Skeletal muscle satellite cell (primary cell): ENCODE measurements around the gene ABTB2.
"Not testable (repeated sequence)": the region's sequence is repeated elsewhere in the genome, so short reads cannot be mapped to it uniquely, and the experiment has no call there.

ENCODE experiments used
- H3K27me3 ChIP-seq: 2 replicates; pipeline ENCODE4 v1.7.0; 2013; ENCODE audit warnings: low read length; ENCODE audit not compliant: control insufficient read depth, insufficient read depth
- H3K36me3 ChIP-seq: 2 replicates; pipeline ENCODE4 v1.7.0; 2013; ENCODE audit warnings: mild to moderate bottlenecking, control low read depth, low read length; ENCODE audit not compliant: insufficient read depth
- H3K4me1 ChIP-seq: 2 replicates; pipeline ENCODE4 v1.7.0; 2013; ENCODE audit warnings: low read length; ENCODE audit not compliant: control insufficient read depth, insufficient read depth
- H3K4me2 ChIP-seq: 2 replicates; pipeline ENCODE4 v1.7.0; 2013; ENCODE audit warnings: mild to moderate bottlenecking, low read length
- H3K4me3 ChIP-seq: 2 replicates; pipeline ENCODE4 v1.7.0; 2013; ENCODE audit warnings: low read length
- H3K9ac ChIP-seq: 2 replicates; pipeline ENCODE4 v1.7.0; 2013; ENCODE audit warnings: mild to moderate bottlenecking, low read depth, low read length, moderate library complexity
- H3K9me3 ChIP-seq: replicated peaks from 2 replicates; pipeline ENCODE4 v1.7.0; 2013; ENCODE audit warnings: mild to moderate bottlenecking, control low read depth, low read length

ABTB2 gene

GRCh38 chr11:34254011-34254410 is 103.8 kb downstream of the ABTB2 start:
- H3K4me1 ChIP-seq, result peaks cover 21% of the 10 kb centered on the region
- no peak overlapping the region for H3K4me3 ChIP-seq
- no peak overlapping the region for H3K4me2 ChIP-seq
- no peak overlapping the region for H3K9ac ChIP-seq
- no peaks in the 10 kb centered on the region for H3K27me3 ChIP-seq
- H3K9me3 ChIP-seq, result no peaks in the 10 kb centered on the region
- H3K36me3 ChIP-seq, result no peaks in the 10 kb centered on the region

DNA sequence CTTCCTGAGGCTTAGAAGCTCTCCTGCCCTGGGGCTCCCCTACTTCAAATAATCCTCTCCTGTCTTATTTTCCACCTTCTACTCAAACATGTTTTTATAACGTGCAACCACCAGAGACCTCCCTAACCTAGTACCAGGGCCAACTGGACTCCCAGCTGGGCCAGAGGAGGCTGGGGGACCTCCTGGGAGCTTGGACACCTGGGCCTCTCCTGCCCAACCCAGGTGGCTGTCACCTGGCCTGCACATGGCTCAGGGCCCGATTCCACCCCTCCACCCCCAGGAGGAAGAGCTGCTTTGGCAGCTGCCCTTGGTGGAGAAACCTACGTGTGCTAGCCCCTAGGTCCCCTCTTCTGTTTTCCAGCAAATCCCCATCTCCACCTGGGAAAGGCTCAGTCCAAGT is 105.2 kb downstream of the ABTB2 start:
- Histone ChIP-seq H3K9ac (no peak overlapping the region), H3K27me3 (no peaks in the 10 kb centered on the region), H3K36me3 (no peaks in the 10 kb centered on the region), H3K4me1 (peaks cover 21% of the 10 kb centered on the region), H3K4me2 (no peak overlapping the region), H3K9me3 (no peaks in the 10 kb centered on the region), H3K4me3 (no peak overlapping the region)

DNA sequence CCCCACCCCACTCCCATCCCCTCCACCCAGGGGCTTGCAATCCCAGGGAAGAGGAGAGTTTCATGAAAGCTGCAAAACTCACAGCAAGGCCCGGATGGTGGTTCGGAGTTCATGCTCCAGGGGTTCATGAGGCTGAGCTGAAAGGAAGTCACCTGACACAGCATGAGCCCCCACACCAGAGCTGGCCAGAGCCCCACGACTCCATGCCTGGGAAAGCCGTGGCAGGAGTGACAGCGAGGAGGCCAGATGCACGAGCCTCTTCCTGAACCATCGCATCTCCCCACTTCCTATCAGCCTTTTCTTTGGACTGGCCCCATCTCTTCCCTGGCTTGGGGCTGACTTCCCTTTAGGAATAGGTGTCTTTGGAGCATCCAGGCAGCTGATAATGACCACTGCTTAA is 105.8 kb downstream of the ABTB2 start:
- H3K36me3 ChIP-seq, result no peaks in the 10 kb centered on the region
- H3K9me3 ChIP-seq, result no peaks in the 10 kb centered on the region
- H3K27me3 ChIP-seq, result no peaks in the 10 kb centered on the region
- peak overlapping the region; percentile 80 for H3K4me2 ChIP-seq
- H3K9ac ChIP-seq, result no peak overlapping the region
- no peak overlapping the region for H3K4me3 ChIP-seq
- H3K4me1 ChIP-seq, result peaks cover 21% of the 10 kb centered on the region

- Histone ChIP-seq H3K4me1 (peaks cover 21% of the 10 kb centered on the region), H3K27me3 (no peaks in the 10 kb centered on the region), H3K9ac (no peak overlapping the region), H3K36me3 (no peaks in the 10 kb centered on the region), H3K9me3 (no peaks in the 10 kb centered on the region), H3K4me2 (peak overlapping the region; percentile 80), H3K4me3 (peak overlapping the region; percentile 60)
These were observed 106.2 kb downstream of the ABTB2 start for GRCh38 chr11:34251589-34251980.

GRCh38 chr11:34250732-34251588 is 106.8 kb downstream of the ABTB2 start:
- Histone ChIP-seq H3K9ac (no peak overlapping the region), H3K27me3 (no peaks in the 10 kb centered on the region), H3K9me3 (no peaks in the 10 kb centered on the region), H3K36me3 (no peaks in the 10 kb centered on the region), H3K4me1 (peaks cover 21% of the 10 kb centered on the region), H3K4me3 (peak overlapping the region; percentile 60), H3K4me2 (peak overlapping the region; percentile 80)

DNA sequence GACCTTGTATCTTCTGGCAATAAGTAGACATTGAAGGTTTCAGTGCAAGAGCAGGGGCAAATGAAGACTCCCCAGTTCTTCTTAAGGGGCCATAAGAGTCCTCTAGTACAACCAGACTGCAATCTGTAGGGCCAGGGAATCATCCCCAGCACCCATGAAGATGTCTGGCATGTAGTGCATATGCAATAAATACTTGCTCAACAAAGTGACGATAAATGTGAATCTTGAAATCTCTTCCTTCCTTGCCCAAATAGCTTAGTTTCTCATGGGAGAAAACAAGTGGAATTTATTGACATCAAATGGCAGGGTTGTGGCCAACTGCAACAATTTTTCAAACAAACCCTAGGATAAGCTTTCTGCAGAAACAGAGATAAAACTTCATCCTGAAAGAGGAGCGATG is 107.6 kb downstream of the ABTB2 start:
- no peak overlapping the region for H3K4me3 ChIP-seq
- peaks cover 21% of the 10 kb centered on the region for H3K4me1 ChIP-seq
- no peaks in the 10 kb centered on the region for H3K36me3 ChIP-seq
- no peak overlapping the region for H3K9ac ChIP-seq
- no peaks in the 10 kb centered on the region for H3K9me3 ChIP-seq
- no peak overlapping the region for H3K4me2 ChIP-seq
- no peaks in the 10 kb centered on the region for H3K27me3 ChIP-seq

GRCh38 chr11:34249439-34249838 is 108.4 kb downstream of the ABTB2 start:
- H3K4me3 ChIP-seq, result no peak overlapping the region
- H3K4me1 ChIP-seq, result peaks cover 21% of the 10 kb centered on the region
- H3K4me2 ChIP-seq, result no peak overlapping the region
- H3K9ac ChIP-seq, result no peak overlapping the region
- no peaks in the 10 kb centered on the region for H3K9me3 ChIP-seq
- no peaks in the 10 kb centered on the region for H3K27me3 ChIP-seq
- H3K36me3 ChIP-seq, result no peaks in the 10 kb centered on the region

- not testable (repeated sequence) for H3K9ac ChIP-seq, H3K9me3 ChIP-seq, H3K4me2 ChIP-seq, H3K4me3 ChIP-seq, H3K36me3 ChIP-seq, H3K27me3 ChIP-seq
- H3K4me1 ChIP-seq, result peaks cover 42% of the 10 kb centered on the region
These were observed 111.3 kb downstream of the ABTB2 start for GRCh38 chr11:34246511-34246910.

DNA sequence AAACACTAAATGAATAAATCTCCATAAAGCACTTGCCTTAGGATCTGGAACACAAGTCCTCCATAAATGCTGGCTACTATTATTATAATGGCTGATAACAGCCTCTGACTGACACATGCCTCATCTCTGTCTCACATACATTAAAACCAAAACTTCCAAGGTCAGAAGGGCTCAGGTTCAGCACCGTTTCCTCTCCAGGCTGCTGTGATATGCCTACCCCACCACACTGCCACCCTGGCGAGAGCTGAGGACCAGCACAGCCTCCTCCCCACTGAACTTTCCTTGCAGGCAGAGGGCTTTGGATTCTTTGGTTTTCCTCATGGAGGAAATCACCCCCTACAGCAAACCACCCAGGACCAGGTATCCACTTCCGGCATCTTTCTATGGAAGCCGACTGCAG is 112.8 kb downstream of the ABTB2 start:
- Histone ChIP-seq H3K36me3 (no peaks in the 10 kb centered on the region), H3K4me3 (no peak overlapping the region), H3K27me3 (no peaks in the 10 kb centered on the region), H3K4me1 (peaks cover 28% of the 10 kb centered on the region), H3K4me2 (no peak overlapping the region), H3K9ac (no peak overlapping the region), H3K9me3 (no peaks in the 10 kb centered on the region)

DNA sequence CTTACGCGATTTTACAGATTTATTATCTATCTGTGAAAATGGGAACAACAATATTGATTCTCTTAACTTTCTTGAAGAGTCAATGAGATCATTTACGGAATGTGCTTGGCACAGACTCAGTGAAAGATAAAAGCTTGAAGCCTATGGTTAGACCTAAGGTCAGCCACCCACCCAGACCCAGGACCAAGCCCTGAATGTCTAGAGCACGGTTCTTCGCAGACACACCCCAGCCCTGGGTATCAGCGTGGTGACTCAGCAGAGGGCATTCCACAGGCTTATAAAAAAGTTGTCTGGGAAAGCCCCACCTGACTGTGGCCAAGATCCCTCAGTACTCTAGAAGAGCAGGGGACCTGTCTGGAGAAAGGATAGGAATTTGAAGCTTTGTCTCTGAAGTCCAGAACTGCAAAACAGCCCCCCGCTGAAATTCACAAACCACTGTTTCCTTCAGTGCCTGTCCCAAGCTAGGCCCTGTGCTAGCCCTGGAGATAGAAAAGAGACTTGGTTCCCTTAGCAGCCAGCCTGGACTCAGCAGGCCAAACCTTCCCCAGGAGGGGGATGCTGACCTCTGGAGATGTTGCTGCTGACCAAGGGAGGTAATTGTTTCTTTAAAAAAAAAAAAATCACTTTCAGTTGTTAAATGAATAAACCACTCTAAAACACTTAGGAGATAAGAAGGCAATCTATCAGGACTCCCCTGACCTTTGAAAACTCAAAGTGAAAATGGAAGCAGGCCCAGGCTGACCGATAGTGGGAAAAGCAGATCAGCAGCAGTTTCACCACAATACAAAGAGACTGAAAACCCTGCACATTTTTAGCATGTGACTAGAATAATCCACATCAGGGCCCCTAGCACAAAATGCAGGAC is 114.0 kb downstream of the ABTB2 start:
- Histone ChIP-seq H3K4me1 (peaks cover 28% of the 10 kb centered on the region), H3K9ac (no peak overlapping the region), H3K4me3 (no peak overlapping the region), H3K36me3 (no peaks in the 10 kb centered on the region), H3K9me3 (no peaks in the 10 kb centered on the region), H3K27me3 (no peaks in the 10 kb centered on the region), H3K4me2 (peak overlapping the region; percentile 3)

DNA sequence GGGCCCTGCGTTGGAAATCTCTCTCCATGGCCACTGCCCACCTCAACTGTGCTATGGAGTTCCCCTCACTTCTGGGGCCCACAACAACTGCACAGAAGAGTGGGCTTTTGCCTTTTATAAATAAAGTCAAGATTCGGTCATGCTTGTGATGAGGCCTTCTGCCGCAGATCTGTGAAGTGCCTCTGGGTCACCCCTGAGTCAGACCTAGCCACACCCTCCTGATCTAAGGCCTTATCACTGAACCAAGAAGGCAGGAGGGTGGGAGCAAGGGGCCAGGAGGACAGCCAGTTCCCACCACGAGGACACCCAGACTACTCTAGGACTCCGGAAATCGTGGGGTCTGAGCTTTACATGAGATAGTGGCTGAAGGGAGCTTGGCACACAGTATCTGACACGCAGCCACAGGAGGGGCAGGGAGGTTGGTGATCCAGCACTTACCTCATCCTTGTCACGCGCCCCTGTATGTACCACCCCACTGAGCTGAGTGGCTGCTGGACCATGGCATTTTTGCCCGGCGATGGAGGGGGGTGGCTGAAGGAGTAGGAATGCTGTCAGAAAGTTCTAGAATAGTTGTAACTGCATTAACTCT is 115.7 kb downstream of the ABTB2 start:
- Histone ChIP-seq H3K4me1 (peaks cover 28% of the 10 kb centered on the region), H3K9me3 (no peaks in the 10 kb centered on the region), H3K36me3 (no peaks in the 10 kb centered on the region), H3K4me2 (peak overlapping the region; percentile 2), H3K27me3 (no peaks in the 10 kb centered on the region), H3K4me3 (no peak overlapping the region), H3K9ac (no peak overlapping the region)
